GM18508 (cell line): ENCODE results near the gene MACROD2.
A peak's percentile ranks its signal among the peaks of the same experiment; 100 is the strongest.

Source experiments
- ATAC-seq: cut with Tn5 transposase; IDR thresholded peaks from one replicate; pipeline ENCODE4 v1.9.1; 2021; ENCODE audit warnings: moderate number of reproducible peaks; ENCODE audit not compliant: insufficient read depth, unreplicated experiment

The MACROD2 gene

DNA sequence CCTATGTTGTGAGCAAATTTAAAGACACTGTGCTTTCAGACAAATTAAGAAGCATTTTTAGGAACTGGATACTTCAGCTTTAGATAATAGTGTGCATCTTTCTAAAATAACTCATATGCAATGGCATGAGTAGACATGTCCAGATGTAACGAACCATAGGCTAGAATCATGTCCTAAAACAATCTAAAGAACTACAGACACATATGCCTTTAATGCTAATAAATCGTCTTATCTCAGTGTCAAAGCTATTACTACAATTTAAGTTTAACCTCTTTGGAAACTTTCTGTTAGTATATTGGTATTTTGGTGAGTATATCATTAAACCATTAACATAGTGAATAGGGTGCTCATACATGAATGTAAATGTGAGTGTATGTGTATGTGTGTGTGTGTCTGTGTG lies 1250.6 kb downstream of the MACROD2 start:
- no peak for ATAC-seq

DNA sequence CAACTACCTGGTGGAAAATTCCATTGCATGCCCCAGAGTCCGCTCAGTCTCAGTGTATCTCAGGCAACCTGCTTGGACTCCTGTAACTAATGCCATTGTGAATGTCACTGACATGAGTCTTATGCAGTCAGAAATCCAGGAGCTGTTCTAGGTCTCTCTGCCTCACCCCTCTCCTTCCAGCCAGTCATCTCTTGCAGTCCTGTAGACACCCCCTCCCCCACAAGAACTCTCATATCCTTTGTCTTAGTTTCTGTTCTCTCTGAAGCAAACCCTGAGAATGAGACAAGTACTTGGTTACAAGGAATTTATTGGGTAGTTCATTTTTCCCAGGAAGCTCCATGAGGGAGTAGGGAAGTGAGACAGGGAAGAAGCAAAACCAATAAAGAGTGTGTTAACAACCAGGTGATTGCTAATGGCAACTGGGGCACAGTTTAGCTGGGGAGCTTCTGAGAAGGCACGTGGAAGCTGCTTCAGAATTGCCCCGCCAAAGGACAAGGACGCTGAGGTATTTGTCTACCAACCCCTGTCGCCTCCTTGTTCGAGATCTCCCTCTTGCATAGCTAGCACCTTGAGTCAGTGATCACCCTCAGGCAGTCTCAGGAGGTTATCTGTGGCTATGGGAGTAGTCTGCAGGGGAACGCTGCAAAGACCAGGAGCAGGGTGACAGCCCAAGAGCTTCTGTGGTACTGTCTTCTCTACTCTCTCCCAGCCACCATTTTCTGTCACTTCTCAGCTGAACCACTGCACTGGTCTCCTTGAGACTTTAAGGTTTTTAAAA lies 1253.5 kb downstream of the MACROD2 start:
- no peak for ATAC-seq

DNA sequence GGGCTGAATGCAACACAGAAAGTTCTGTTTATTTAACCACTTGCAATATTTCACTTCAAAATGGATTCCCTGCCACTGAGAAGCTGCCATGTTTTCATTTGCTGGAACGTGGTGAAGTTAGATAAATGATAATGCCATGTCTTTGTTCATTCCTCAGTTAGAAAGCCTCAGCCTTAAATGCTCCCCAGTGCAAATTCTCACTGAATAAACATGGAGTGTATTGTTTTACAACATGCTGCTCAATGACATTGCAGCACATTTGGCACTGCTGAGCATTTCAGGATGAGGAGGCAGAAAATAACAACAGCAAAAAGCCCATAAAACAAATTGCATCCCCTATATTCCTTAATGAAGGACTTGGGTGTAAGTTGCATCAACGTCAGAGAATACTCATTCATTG lies 1255.9 kb downstream of the MACROD2 start:
- ATAC-seq, result no peak

DNA sequence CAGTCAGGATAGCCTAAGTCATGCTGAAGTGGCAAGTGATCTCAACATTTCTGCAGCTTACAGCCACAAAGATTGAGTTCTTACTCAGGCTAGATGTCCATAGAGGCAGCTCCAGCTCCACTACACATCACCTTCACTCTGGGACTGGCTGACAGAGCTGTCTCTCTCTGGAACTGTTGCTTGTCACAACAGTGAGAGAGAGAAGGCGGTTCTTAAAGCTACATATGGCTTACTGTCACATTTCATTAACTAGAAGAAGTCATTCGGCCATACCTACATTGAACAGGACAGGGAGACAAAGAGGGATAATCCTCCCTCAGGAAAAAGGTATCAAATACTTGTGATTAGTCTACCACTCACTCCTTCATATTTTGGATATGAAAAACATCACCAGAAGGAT lies 1257.0 kb downstream of the MACROD2 start:
- no peak for ATAC-seq

DNA sequence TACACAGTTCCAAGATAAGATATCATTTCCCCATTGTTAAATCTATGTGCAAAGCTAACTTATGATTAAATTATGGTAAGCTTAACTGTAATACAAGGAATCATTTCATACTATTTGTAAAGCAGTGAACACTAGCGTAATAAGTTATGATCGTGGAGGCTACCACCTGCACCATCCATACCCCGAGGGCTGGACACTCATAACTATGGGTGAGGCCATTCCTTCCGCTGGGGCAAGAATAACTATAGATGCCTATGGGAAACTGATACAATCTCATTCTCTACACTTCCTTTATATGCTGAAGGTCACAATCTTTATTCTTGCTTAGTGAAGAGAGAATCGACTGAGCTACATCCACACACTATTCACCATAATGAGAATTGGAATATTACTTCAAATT lies 1258.1 kb downstream of the MACROD2 start:
- no peak for ATAC-seq

DNA sequence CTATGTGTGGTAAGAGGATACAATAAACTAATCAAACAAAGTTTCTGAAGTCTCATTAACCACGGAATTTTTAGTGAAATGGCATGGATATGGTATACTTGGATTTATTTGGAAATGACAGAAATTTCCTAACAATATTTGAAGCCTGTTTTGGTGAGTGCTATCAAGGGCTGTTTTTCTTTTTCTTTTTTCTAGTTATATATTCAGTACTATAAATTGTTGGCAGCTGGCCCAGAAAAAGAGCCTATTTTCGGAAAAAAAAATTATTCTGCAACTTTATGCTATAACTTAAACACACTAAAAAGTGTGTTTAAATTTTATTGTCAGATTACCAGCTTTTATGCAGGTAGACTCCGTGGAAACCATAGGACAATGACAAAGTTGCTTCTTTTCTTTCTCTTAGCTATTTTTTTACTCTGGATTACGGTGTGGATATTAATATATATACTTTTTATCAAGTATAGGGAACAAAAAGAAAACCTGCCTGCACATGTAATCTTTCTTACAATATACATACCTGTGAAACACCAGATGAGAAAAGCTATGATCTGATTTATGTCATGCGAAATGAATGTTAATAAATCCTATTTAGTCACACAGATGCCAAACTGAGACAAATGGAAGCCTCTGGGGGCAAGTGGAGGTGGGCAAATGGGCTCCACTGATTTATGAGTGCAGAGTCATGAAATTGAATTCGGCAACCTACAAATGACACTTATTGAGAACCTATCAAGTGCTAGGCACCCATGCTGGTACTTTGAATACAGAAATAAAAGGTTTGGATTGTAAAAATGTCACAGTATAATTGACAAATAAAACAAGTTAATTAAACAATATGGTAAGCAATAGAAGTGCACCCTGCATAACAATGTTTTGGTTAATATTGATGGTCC lies 1261.6 kb downstream of the MACROD2 start:
- no peak for ATAC-seq

DNA sequence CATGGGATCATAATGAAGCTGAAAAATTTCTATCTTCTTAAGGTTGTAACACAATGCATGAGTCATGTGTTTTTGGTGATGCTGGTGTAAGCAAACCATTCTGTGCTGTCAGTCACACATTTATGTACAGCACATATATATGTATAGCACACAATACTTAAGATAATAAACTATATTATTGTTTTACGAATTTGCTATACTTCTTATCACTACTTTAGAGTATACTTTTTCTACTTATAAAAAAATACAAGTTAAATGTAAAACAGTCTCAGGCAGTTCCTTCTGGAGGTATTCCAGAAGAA lies 1262.2 kb downstream of the MACROD2 start:
- ATAC-seq, result no peak

DNA sequence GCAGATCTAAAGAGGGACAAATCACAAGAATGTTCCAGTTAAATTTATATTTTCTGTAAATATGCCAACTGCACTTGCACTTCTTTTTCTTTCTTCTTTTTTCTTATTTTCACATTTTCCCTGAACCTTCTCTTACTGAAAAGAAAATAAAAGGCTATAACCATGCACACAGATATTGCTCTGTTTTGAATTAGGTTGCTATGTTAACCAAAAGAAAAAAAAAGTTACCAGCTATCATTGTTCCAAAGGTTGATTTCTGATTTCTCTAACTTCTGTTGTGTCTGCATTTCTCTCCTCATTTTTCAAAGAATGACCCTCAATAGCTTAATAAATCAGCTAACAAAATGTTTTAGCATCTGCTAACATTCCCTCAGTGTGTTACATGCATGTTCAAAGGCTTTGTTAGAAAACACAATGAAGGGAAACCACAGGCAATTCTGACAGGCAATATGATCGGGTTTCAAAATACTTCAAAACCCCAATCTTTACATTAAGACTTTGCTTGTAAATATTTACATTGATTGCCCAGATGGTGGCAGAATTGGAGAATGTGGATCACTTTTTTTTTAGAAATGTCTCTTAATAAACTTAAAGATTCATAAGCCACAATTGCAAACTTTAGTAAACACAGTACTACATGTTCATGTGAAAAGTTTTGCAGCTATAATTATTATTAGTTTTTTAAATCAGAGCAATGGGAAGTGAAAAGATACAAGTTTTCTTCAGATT lies 1270.4 kb downstream of the MACROD2 start:
- ATAC-seq, result no peak

DNA sequence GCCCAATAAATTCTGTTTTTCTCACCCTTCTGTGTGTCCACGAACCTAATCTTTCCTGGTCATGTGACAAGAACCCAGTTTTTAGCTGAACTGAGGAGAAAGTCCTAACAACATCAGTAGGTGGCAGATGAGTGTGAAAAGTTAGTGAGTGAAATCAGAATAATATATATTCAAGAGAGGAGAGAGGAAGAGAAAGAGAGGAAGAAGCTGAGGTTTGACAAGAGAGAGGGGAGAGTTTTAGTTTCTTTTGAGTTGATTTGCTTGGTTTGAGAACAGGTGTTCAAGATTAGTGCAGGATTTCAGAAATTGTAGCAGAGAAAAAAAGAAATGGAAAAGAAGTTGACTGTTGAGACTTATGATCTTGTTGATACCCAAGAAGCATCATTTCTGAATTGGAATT lies 1272.6 kb downstream of the MACROD2 start:
- ATAC-seq, result no peak

DNA sequence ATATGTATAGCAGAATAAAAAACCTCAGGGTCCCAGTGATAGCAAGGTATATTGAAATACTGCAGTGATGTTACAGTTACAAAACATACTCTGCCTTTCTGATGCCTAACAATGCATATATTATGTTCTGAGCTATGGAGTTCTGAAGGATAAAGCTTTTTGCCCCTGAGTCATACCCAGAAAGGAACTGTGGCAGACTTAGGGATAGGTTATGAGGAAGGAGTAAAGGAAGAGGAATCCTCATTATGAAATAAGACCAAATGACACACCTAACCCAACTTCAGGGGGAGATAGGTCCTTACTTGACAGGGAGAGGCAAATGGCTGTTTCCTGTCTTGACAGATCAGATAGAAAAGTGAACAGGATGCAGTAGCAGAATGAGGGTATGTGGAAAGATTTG lies 1282.7 kb downstream of the MACROD2 start:
- no peak for ATAC-seq

DNA sequence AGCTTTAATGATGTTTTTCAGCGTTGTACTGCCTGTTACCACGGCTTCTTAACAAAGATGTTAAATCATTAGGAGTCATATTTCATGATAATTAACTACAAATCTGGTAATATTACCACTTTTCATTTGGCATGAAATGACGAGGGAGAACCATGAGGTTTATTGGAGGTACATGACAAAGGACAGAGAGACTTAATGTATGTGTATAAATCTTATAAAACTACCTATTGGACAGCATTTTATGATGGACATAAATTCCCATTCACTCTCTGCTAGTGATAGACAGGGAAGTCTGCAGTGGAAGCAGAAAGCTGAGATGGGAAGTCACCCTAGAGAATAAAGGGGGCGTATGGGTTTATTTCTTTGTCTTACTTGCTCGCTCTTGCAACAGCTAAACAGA lies 1292.0 kb downstream of the MACROD2 start:
- no peak for ATAC-seq

DNA sequence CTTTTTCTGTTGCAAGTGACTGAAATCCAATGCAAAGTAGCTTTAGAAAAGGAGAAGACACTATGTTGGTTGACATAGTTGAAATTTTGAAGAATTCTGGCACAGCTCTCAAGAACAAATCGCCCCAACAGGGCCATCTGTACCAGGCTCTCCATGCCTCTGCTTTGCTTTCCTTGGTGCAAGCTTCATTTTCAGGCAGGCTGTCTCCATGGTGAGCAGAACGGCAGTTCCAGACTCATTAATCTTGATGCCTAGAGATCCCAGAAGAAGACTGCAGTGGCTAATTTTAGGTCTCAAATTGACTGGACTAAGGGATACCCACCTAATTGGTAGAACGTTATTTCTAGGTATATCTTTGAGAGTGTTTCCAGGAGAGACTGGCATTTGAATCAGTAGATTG lies 1292.8 kb downstream of the MACROD2 start:
- no peak for ATAC-seq

DNA sequence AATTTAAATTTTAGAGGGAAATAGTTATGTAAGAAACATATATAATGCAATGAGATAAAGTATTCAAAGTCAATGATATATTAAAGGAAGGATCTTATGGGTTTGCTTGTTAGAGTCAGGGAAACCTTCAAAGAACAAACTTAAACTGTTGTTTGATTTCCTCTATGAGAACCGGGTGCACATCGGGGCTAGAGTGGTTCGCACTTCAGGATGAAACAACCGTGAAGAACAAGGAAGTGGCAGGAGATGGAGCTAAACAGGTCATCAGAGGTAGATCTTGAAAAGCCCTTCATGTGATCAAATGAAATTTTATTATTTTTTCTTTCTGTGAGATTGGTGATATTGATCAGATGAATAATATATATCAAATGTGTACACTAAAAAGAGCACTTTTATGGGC lies 1294.0 kb downstream of the MACROD2 start:
- no peak for ATAC-seq

DNA sequence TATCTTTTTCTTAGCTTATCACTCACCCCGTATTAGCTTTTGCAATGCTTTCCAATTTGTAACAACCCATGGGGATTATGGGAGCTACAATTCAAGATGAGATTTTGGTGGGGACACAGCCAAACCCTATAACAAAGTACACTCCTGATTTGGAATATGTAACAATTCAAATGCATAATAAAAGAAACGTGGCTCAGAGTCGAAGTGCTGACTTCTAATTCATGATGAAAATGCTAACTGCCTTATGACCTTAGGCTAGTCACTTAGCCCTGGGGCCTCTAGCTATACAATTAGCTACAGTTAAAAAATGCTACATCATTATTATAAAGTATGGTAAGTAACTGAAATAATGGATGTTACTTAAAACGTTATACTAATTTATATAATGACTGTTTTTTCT lies 1297.1 kb downstream of the MACROD2 start:
- ATAC-seq, result no peak

DNA sequence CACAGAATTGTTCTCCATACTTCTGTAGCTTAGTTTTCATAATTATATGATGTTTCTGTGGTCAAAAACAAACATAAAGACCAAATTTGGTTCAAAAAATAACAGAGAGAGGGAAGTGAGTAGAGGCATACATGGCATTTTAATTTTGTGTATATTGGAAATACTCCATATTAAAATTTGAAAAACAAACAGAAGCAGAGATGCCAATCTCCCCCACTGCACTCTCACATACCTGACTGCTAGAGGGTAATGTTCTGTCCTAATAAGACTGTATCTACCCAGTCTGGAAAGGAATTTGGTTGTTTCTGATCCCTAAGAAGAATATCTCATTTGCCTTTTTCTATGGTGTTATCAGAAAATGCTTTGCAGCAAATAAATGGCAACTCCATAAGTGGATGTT lies 1301.1 kb downstream of the MACROD2 start:
- ATAC-seq, result no peak

DNA sequence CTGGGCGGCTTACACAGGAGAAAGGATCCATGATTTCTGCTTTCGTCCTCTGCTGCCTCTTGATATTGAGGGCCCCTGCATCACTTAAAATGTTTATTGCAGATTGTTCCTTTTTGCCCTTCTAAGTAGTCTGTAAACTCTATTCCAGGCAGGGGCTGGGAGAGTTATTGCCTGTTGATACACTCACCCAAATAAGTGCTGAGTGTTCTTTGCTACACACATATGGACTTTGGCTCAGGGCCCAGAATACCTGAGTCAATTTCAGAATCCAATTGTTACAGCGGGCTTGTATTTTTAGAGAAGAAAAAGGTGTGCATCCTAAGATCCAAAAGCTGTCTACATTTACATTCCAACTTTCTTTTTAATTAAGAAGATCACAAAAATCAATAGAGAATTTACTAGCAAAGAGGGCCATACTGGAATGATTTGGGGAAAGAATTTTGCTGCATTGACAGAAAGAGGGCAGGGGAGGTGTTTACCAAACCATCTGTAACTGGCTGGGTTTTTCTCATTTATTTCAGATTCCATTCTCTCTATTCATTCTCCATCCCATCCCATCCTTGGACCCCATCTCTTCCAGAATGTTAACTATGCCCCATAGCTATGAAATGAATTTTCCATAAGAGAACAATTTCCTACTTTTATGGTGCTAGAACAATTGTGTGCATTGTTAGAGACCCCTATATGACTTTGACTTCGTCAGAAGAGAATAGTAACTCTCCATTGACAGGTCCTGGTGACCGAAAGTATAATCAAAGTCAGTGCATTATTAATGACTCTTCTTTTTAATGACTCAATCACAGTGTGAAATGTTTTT lies 1302.0 kb downstream of the MACROD2 start:
- ATAC-seq, result no peak

DNA sequence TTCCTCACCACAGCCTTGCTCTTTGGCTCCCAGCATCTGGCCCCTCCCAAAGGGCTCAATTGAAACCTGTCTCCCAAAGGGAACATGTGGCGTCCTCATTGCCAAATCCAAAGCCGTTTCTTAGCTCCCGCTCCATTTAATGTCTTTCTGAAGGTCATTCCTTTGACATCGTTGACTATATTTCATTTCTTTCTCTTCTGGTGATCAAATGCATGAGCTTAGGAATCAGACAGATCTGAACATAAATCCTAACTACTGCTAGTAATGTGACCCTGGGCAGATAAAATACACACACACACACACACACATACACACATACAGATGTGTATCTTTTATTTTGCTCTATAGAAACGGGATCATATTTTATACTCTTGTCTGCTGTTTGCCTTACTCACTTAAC lies 1306.8 kb downstream of the MACROD2 start:
- no peak for ATAC-seq

DNA sequence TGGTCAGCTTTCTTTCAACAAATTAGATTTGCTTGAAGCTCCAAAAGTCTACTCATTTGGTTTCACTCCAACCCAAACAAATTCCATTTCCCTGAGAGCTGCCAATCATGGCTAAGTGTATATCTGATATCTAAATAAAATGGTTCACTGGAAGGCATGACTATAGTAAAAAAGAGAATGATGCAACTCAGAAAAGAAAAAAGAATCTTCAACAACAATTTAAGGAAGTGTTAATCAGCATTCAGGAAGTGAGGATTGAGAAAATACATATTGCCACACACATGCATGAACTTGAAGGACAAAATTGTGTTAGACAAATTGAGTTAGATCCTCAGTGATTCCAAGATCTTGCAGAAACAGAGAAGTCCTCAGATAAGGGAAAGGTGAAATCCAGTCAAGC lies 1315.0 kb downstream of the MACROD2 start:
- no peak for ATAC-seq

DNA sequence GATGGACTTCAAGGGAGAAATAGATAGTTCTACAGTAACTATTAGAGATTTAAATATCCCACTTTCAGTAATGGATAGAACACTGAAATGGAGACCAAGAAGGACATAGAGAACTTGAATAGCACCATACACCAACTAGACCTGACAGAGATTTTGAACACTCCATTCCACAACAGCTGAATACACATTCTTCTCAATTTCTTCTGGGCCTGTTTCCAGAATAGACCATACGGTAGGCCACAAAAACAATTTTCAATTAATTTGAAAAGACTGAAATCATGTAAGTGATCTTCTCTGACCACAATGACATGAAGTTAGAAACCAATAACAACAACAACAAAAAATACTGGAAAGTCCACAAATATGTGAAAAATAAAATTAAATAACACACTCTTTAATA lies 1321.2 kb downstream of the MACROD2 start:
- ATAC-seq, result no peak

DNA sequence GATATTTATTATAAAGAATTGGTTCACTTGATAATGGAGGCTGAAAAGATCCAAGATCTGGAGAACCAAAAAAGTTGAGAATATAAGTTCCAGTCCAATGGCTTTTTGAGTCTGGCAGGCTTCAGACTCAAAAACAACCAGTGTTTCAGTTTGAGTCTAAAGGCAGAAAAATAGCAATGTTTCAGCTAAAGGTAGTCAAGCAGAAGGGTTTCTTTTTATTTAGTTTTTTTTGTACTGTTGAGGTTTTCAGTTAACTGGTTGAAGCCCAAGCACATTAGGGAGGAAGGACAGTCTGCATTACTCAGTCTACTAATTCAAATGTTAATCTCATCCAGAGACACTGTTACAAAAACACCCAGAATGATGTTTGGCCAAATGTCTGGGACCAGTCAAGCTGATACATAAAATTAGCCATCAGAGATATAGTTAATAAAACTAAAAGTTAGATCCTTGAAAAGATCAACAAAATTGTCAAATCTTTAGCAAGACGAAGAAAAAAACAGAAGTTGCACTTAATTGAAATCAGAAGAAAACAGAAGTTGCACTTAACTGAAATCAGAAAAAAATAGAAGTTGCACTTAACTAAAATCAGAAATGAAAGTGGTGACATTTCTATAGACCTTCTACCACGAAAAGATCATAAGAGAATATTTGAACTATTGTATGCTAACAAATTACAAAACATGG lies 1322.4 kb downstream of the MACROD2 start:
- ATAC-seq, result peak; percentile 88
